IMR-90 (cell line): ENCODE data around the gene C3orf22. TPM values are rescaled to one million over a fixed set of nuclear protein-coding genes. Genes with fewer than 3 reads are reported as not detected.

Experiments
- ATAC-seq: fragments of 200-7000 bp; cut with Tn5 transposase; 2 replicates; pipeline ENCODE4 v1.9.1; 2020; ENCODE audit warnings: low read depth, mild to moderate bottlenecking, moderate library complexity
- BruUV-seq: library from RNA; stranded (reverse); fragments of 400-500 nt; replicated peaks from 2 replicates; lab custom pipeline; 2021; lab: Mats Ljungman, UMichigan
- CTCF ChIA-PET: fragments of 300-600 bp; formaldehyde crosslinking; extraction: SDS; loops from one replicate; lab custom pipeline; 2021; ENCODE audit warnings: antibody characterized with exemption; lab: Yijun Ruan, JAX
- POLR2A ChIA-PET: fragments of 300-600 bp; sonication (Branson Sonifier 250); formaldehyde crosslinking; loops from one replicate; lab custom pipeline; 2022; ENCODE audit warnings: antibody characterized with exemption; ENCODE audit not compliant: unreplicated experiment; lab: Charles Lee
- DNase-seq: peaks from one replicate; pipeline ENCODE4 v3.0.0; 2013
- H2AFZ ChIP-seq: replicated peaks from 2 replicates; pipeline ENCODE3; 2013; ENCODE audit warnings: low read length, mild to moderate bottlenecking; ENCODE audit not compliant: poor library complexity
- H2AK5ac ChIP-seq: 2 replicates; pipeline ENCODE4 v1.6.1; 2013; ENCODE audit warnings: low read depth, low read length, inconsistent platforms
- H2AK9ac ChIP-seq: replicated peaks from 2 replicates; pipeline ENCODE3; 2013; ENCODE audit warnings: mild to moderate bottlenecking, low read depth, low read length, moderate library complexity; ENCODE audit not compliant: poor library complexity
- H2BK120ac ChIP-seq: 2 replicates; pipeline ENCODE4 v1.6.1; 2013; ENCODE audit warnings: low read depth, low read length, inconsistent platforms
- H2BK15ac ChIP-seq: 3 replicates; pipeline ENCODE4 v1.6.1; 2013; ENCODE audit warnings: low read depth, low read length, inconsistent platforms
- H2BK20ac ChIP-seq: 2 replicates; pipeline ENCODE4 v1.6.1; 2013; ENCODE audit warnings: low read depth, mild to moderate bottlenecking, inconsistent platforms, low read length, moderate library complexity
- H2BK5ac ChIP-seq: 2 replicates; pipeline ENCODE4 v1.6.1; 2013; ENCODE audit warnings: mild to moderate bottlenecking, low read depth, low read length, inconsistent platforms; ENCODE audit not compliant: poor library complexity, severe bottlenecking
- H3K14ac ChIP-seq: replicated peaks from 2 replicates; pipeline ENCODE4 v1.6.1; 2013; ENCODE audit warnings: low read depth, low read length, inconsistent platforms
- H3K18ac ChIP-seq: 2 replicates; pipeline ENCODE4 v1.6.1; 2013; ENCODE audit warnings: low read depth, low read length, control low read depth
- H3K23ac ChIP-seq: 2 replicates; pipeline ENCODE4 v1.6.1; 2013; ENCODE audit warnings: low read depth, low read length, inconsistent platforms
- H3K27ac ChIP-seq: 2 replicates; pipeline ENCODE4 v1.5.1; 2013; ENCODE audit warnings: mild to moderate bottlenecking, control low read depth, low read length; ENCODE audit not compliant: insufficient read depth
- H3K27me3 ChIP-seq: 2 replicates; pipeline ENCODE4 v1.6.1; 2013; ENCODE audit warnings: low read length; ENCODE audit not compliant: control insufficient read depth, insufficient read depth
- H3K36me3 ChIP-seq: 2 replicates; pipeline ENCODE4 v1.6.1; 2013; ENCODE audit warnings: low read length, mixed read lengths; ENCODE audit not compliant: control insufficient read depth, insufficient read depth
- H3K4ac ChIP-seq: 2 replicates; pipeline ENCODE4 v1.6.1; 2013; ENCODE audit warnings: low read depth, low read length, inconsistent platforms
- H3K4me1 ChIP-seq: 2 replicates; pipeline ENCODE4 v1.6.1; 2013; ENCODE audit warnings: low read length, mixed read lengths; ENCODE audit not compliant: control insufficient read depth, insufficient read depth
- H3K4me2 ChIP-seq: 2 replicates; pipeline ENCODE4 v1.6.1; 2013; ENCODE audit warnings: low read depth, mild to moderate bottlenecking, control low read depth, low read length, moderate library complexity
- H3K4me3 ChIP-seq: 2 replicates; pipeline ENCODE4 v1.5.1; 2013; ENCODE audit warnings: low read depth, mild to moderate bottlenecking, control low read depth, low read length, moderate library complexity; ENCODE audit not compliant: insufficient read depth
- H3K56ac ChIP-seq: 2 replicates; pipeline ENCODE4 v1.6.1; 2013; ENCODE audit warnings: low read length, inconsistent platforms; ENCODE audit not compliant: insufficient read depth; ENCODE audit errors: extremely low read depth
- H3K79me1 ChIP-seq, 2 experiments: 2 replicates each; pipeline ENCODE4 v1.6.1; 2013; ENCODE audit warnings: low read length in 2 of 2, inconsistent platforms in 1 of 2, low read depth in 1 of 2
- H3K9ac ChIP-seq: 2 replicates; pipeline ENCODE4 v1.6.1; 2013; ENCODE audit warnings: low read depth, low read length, control low read depth
- H3K9me1 ChIP-seq: 2 replicates; pipeline ENCODE4 v1.6.1; 2013; ENCODE audit warnings: low read length, inconsistent platforms; ENCODE audit not compliant: insufficient read depth
- H3K9me3 ChIP-seq: 2 replicates; pipeline ENCODE4 v1.6.1; 2013; ENCODE audit warnings: low read length; ENCODE audit not compliant: control insufficient read depth, insufficient read depth
- H4K20me1 ChIP-seq: 2 replicates; pipeline ENCODE4 v1.6.1; 2013; ENCODE audit warnings: low read length, inconsistent platforms; ENCODE audit not compliant: insufficient read depth
- H4K5ac ChIP-seq: 2 replicates; pipeline ENCODE4 v1.6.1; 2013; ENCODE audit warnings: mild to moderate bottlenecking, low read depth, low read length, control low read depth
- H4K8ac ChIP-seq, 2 experiments: 2 replicates each; pipeline ENCODE4 v1.6.1; 2013; ENCODE audit warnings: low read depth in 2 of 2, low read length in 2 of 2, control low read depth in 1 of 2, inconsistent platforms in 1 of 2
- H4K91ac ChIP-seq: 2 replicates; pipeline ENCODE4 v1.6.1; 2013; ENCODE audit warnings: low read depth, low read length, inconsistent platforms; ENCODE audit not compliant: insufficient read depth
- BHLHE40 ChIP-seq: fragments of 150-350 bp; IDR thresholded peaks from 2 replicates; pipeline ENCODE4 v1.6.1; 2016; ENCODE audit warnings: mild to moderate bottlenecking, low read depth, low read length
- CEBPB ChIP-seq: IDR thresholded peaks from 2 replicates; pipeline ENCODE4 v1.6.1; 2012; ENCODE audit warnings: low read depth, low read length, improper control_type of control experiment
- CHD1 ChIP-seq: IDR thresholded peaks from 2 replicates; pipeline ENCODE4 v1.6.1; 2012; ENCODE audit warnings: low read depth, low read length, improper control_type of control experiment
- CTCF ChIP-seq: conservative IDR thresholded peaks from 2 replicates; pipeline ENCODE4 v1.5.1; 2012; ENCODE audit warnings: mild to moderate bottlenecking, low read depth, low read length, improper control_type of control experiment
- ELK1 ChIP-seq: fragments of 150-350 bp; IDR thresholded peaks from 2 replicates; pipeline ENCODE4 v1.6.1; 2016; ENCODE audit warnings: low read depth, mild to moderate bottlenecking, low read length, moderate library complexity, borderline replicate concordance
- FOS ChIP-seq: fragments of 150-350 bp; IDR thresholded peaks from 2 replicates; pipeline ENCODE4 v1.6.1; 2016; ENCODE audit warnings: low read depth, low read length
- MAFK ChIP-seq: IDR thresholded peaks from 2 replicates; pipeline ENCODE4 v1.6.1; 2012; ENCODE audit warnings: low read depth, low read length, improper control_type of control experiment
- MAZ ChIP-seq: IDR thresholded peaks from 2 replicates; pipeline ENCODE4 v1.6.1; 2012; ENCODE audit warnings: low read depth, mild to moderate bottlenecking, low read length, improper control_type of control experiment, moderate library complexity, borderline replicate concordance
- MXI1 ChIP-seq: IDR thresholded peaks from 2 replicates; pipeline ENCODE4 v1.6.1; 2012; ENCODE audit warnings: low read depth, mild to moderate bottlenecking, low read length, moderate library complexity, borderline replicate concordance
- NFE2L2 ChIP-seq: fragments of 150-350 bp; IDR thresholded peaks from 2 replicates; pipeline ENCODE4 v1.6.1; 2016; ENCODE audit warnings: low read depth, mild to moderate bottlenecking, low read length
- POLR2A ChIP-seq: IDR thresholded peaks from 2 replicates; pipeline ENCODE4 v1.6.1; 2012; ENCODE audit warnings: mild to moderate bottlenecking, low read depth, low read length
- RAD21 ChIP-seq: IDR thresholded peaks from 2 replicates; pipeline ENCODE4 v1.6.1; 2012; ENCODE audit warnings: low read length, improper control_type of control experiment
- RCOR1 ChIP-seq: IDR thresholded peaks from 2 replicates; pipeline ENCODE4 v1.6.1; 2012; ENCODE audit warnings: mild to moderate bottlenecking, low read length, improper control_type of control experiment; ENCODE audit not compliant: insufficient replicate concordance
- RFX5 ChIP-seq: IDR thresholded peaks from 2 replicates; pipeline ENCODE4 v1.8.0; 2012; ENCODE audit warnings: low read depth, mild to moderate bottlenecking, low read length, moderate library complexity
- SMC3 ChIP-seq: fragments of 150-350 bp; IDR thresholded peaks from 2 replicates; pipeline ENCODE4 v1.6.1; 2016; ENCODE audit warnings: low read depth, mild to moderate bottlenecking, antibody characterized with exemption, low read length, moderate library complexity
- USF2 ChIP-seq: fragments of 150-350 bp; IDR thresholded peaks from 2 replicates; pipeline ENCODE4 v1.6.1; 2017; ENCODE audit warnings: mild to moderate bottlenecking, antibody characterized with exemption, low read length, low read depth
- WGBS, 2 experiments: methylation state at CpG; one replicate each; pipeline versions ENCODE4 v1.1.5 to v1.1.7; 2013; ENCODE audit warnings: missing lambda C conversion rate in 2 of 2; ENCODE audit not compliant: insufficient read length in 1 of 2; ENCODE audit errors: extremely low coverage in 2 of 2; 5-methylcytosine and 5-hydroxymethylcytosine counted together
- dilution Hi-C: fragments of 300-500 bp; cut with HindIII; formaldehyde crosslinking; loops from one replicate; pipeline ENCODE4 v1.14.3; 2018; ENCODE audit warnings: low sequenced_read_pairs; ENCODE audit not compliant: unreplicated experiment
- in situ Hi-C: fragments of 300-500 bp; cut with MboI; formaldehyde crosslinking; loops from 3 replicates; pipeline ENCODE4 v1.14.3; 2019; ENCODE audit warnings: low sequenced_read_pairs, inconsistent platforms, mixed read lengths
- intact Hi-C: fragments of 100-400 bp; cut with micrococcal nuclease; formaldehyde crosslinking; loops from 2 replicates; pipeline ENCODE4 v1.10.0; 2022
- polyA plus RNA-seq, 3 experiments: library from polyadenylated mRNA; depleted of rRNA; stranded (reverse); fragments of >200 nt; gene quantifications; 2 replicates each; pipeline ENCODE4 v1.2.3, GENCODE V29; 2012; ENCODE audit warnings: low replicate concordance in 1 of 3
- total RNA-seq: library from RNA; depleted of rRNA; stranded (reverse); fragments of >200 nt; gene quantifications from 2 replicates; pipeline ENCODE4 v1.2.3, GENCODE V29; 2012

The C3orf22 gene
- total and polyA plus RNA-seq, 2 of the 4 experiments (the other 2 are of a cell fraction), result not detected

- CTCF ChIA-PET, result no interaction called here
- in situ Hi-C loops, result no loop called here
- Histone ChIP-seq H3K79me1 (no peaks in the 10 kb centered on the region), H3K36me3 (no peaks in the 10 kb centered on the region), H2BK5ac (no peak overlapping the region), H3K9ac (no peak overlapping the region), H3K56ac (no peak overlapping the region), H3K14ac (no peak overlapping the region), H2AFZ (no peak overlapping the region), H4K8ac (no peak overlapping the region), H2BK20ac (no peak overlapping the region), H2BK15ac (no peak overlapping the region), H3K4me2 (no peak overlapping the region), H3K27ac (no peak overlapping the region), H2AK9ac (no peak overlapping the region), H4K20me1 (no peaks in the 10 kb centered on the region), H3K9me1 (no peaks in the 10 kb centered on the region), H3K18ac (no peak overlapping the region), H3K23ac (no peak overlapping the region), H2AK5ac (no peak overlapping the region), H3K27me3 (peaks cover 20% of the 10 kb centered on the region; the same call in 1 of the 2 replicates), H3K4me1 (no peaks in the 10 kb centered on the region), H4K91ac (no peak overlapping the region), H3K4ac (no peak overlapping the region), H2BK120ac (no peak overlapping the region), H3K9me3 (no peaks in the 10 kb centered on the region), H3K4me3 (no peak overlapping the region), H4K5ac (no peak overlapping the region)
- 63% methylated on average over 4 of the region's 7 CpGs; no CpG with 5 or more reads in 1 of the 2 experiments for WGBS, 2 experiments
- DNase-seq (no peak), ATAC-seq (no peak)
- TF ChIP-seq MXI1 (no peak), BHLHE40 (no peak), SMC3 (no peak), FOS (no peak), RAD21 (no peak), MAFK (no peak), CTCF (no peak), POLR2A (no peak), MAZ (no peak), CEBPB (no peak), CHD1 (no peak), ELK1 (no peak), USF2 (no peak), NFE2L2 (no peak), RCOR1 (no peak), RFX5 (no peak)
- no TSS peak for BruUV-seq
- dilution Hi-C loops, result no loop called here
- POLR2A ChIA-PET, result no interaction called here
- intact Hi-C loops, result no loop called here
Measured at GRCh38 chr3:126500016-126500415, 58.7 kb downstream of the C3orf22 start.
